ENCODE data around the gene TRIM9. TPM values are rescaled to one million over a fixed set of nuclear protein-coding genes. Genes with fewer than 3 reads are reported as not detected.

TRIM9 gene
- total and polyA plus RNA-seq, 9 of the 15 experiments (the other 6 are each of a cell fraction or from before 2014, with no cell fraction given): 0.03 to 0.15 (median 0.04) TPM; not detected in 4

- no peak for TF ChIP-seq MAX (CRISPR knock-in tag; IDR thresholded peaks at IDR 0.05)
- no peak for TF ChIP-seq PCBP2 (IDR thresholded peaks at IDR 0.05; ENCODE audit: low read depth, low read length, poor library complexity, severe bottlenecking)
- no peak for TF ChIP-seq TSC22D4 (tag; IDR thresholded peaks at IDR 0.05)
- TF ChIP-seq, protein P1, sequence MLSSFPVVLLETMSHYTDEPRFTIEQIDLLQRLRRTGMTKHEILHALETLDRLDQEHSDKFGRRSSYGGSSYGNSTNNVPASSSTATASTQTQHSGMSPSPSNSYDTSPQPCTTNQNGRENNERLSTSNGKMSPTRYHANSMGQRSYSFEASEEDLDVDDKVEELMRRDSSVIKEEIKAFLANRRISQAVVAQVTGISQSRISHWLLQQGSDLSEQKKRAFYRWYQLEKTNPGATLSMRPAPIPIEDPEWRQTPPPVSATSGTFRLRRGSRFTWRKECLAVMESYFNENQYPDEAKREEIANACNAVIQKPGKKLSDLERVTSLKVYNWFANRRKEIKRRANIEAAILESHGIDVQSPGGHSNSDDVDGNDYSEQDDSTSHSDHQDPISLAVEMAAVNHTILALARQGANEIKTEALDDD (IDR thresholded peaks at IDR 0.05): peak; percentile 37; the same call in 1 of the 2 replicates
- TF ChIP-seq ZNF311 (CRISPR knock-in tag; IDR thresholded peaks at IDR 0.05): no peak
- TF ChIP-seq, protein P2, sequence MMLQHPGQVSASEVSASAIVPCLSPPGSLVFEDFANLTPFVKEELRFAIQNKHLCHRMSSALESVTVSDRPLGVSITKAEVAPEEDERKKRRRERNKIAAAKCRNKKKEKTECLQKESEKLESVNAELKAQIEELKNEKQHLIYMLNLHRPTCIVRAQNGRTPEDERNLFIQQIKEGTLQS (IDR thresholded peaks at IDR 0.05): peak; percentile 95
- TF ChIP-seq, protein P2 (CRISPR knock-in tag; conservative IDR thresholded peaks at IDR 0.05): peak; percentile 89; the same call in 1 of the 2 replicates
- TF ChIP-seq, protein P3, sequence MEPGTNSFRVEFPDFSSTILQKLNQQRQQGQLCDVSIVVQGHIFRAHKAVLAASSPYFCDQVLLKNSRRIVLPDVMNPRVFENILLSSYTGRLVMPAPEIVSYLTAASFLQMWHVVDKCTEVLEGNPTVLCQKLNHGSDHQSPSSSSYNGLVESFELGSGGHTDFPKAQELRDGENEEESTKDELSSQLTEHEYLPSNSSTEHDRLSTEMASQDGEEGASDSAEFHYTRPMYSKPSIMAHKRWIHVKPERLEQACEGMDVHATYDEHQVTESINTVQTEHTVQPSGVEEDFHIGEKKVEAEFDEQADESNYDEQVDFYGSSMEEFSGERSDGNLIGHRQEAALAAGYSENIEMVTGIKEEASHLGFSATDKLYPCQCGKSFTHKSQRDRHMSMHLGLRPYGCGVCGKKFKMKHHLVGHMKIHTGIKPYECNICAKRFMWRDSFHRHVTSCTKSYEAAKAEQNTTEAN (CRISPR knock-in tag; IDR thresholded peaks at IDR 0.05): no peak
- peak; percentile 67 for TF ChIP-seq LEF1 (IDR thresholded peaks at IDR 0.05)
- TF ChIP-seq CSDE1 (IDR thresholded peaks at IDR 0.05): no peak
- peak; percentile 42; the same call in 1 of the 2 replicates for TF ChIP-seq EP400 (IDR thresholded peaks at IDR 0.05)
- peak; percentile 92 for TF ChIP-seq DPF2 (IDR thresholded peaks at IDR 0.05)
- TF ChIP-seq TCFL5 (CRISPR knock-in tag; conservative IDR thresholded peaks at IDR 0.05): no peak
- no peak for TF ChIP-seq KDM1A (IDR thresholded peaks at IDR 0.05)
- no peak for TF ChIP-seq STAG1 (CRISPR knock-in tag; IDR thresholded peaks at IDR 0.05; ENCODE audit: borderline replicate concordance)
- TF ChIP-seq ATF7 (IDR thresholded peaks at IDR 0.05): peak; percentile 85
- TF ChIP-seq SMAD4 (CRISPR knock-in tag; conservative IDR thresholded peaks at IDR 0.05): 0 out of 2 replicates have a peak, but pooled peaks have one; percentile 25
- no peak for TF ChIP-seq FOXP1 (CRISPR knock-in tag; IDR thresholded peaks at IDR 0.05)
- TF ChIP-seq MAFG (tag; conservative IDR thresholded peaks at IDR 0.05): peak; percentile 42; the same call in 1 of the 2 replicates
- no peak for TF ChIP-seq CBX5 (IDR thresholded peaks at IDR 0.05; ENCODE audit: borderline replicate concordance, low read depth)
- peak; percentile 67 for TF ChIP-seq PRDM10 (IDR thresholded peaks at IDR 0.05; ENCODE audit: partially characterized antibody)
- peak; percentile 78 for TF ChIP-seq SMARCC2 (IDR thresholded peaks at IDR 0.05; ENCODE audit: low read depth)
- peak; percentile 86 for TF ChIP-seq CTBP1 (IDR thresholded peaks at IDR 0.05; ENCODE audit: borderline replicate concordance)
Measured at GRCh38 chr14:50955373-50956043, 139.4 kb downstream of the TRIM9 start (continued).

Measured in K562 (cell line).